GM23338 (cell line): ENCODE data around the gene CNTNAP2.

Experiments used
- EZH2 ChIP-seq: fragments of 200-600 bp; sonication (generic); IDR thresholded peaks from one replicate; pipeline ENCODE4 v1.8.0; 2017; ENCODE audit warnings: antibody characterized with exemption, mild to moderate bottlenecking, low read depth; ENCODE audit not compliant: unreplicated experiment
- EZH2phosphoT487 ChIP-seq: fragments of 200-600 bp; sonication (generic); IDR thresholded peaks from one replicate; pipeline ENCODE4 v1.8.1; 2018; ENCODE audit warnings: antibody characterized with exemption; ENCODE audit not compliant: unreplicated experiment
- POLR2AphosphoS5 ChIP-seq: IDR thresholded peaks from 2 replicates; pipeline ENCODE4 v1.6.1; 2016; ENCODE audit warnings: antibody characterized with exemption, low read depth
- STAT1 ChIP-seq: IDR thresholded peaks from one replicate; pipeline ENCODE4 v1.6.1; 2016; ENCODE audit warnings: antibody characterized with exemption; ENCODE audit not compliant: unreplicated experiment
- ZNF331 ChIP-seq: fragments of 250-450 bp; sonication (Bioruptor Pico); IDR thresholded peaks from 2 replicates; pipeline ENCODE4 v1.5.0; 2020; ENCODE audit warnings: low read depth, mild to moderate bottlenecking, moderate library complexity
- TF ChIP-seq, protein P1 (sequence below), 2 experiments: fragments of 200-600 bp in 1 of 2; sonication (generic) in 1 of 2; conservative IDR thresholded peaks; 2 replicates each; pipeline versions ENCODE4 v1.5.1 to v1.6.1; 2016 to 2017; ENCODE audit warnings: antibody characterized with exemption in 2 of 2, low read depth in 2 of 2, mild to moderate bottlenecking in 2 of 2, moderate library complexity in 1 of 2
- TF ChIP-seq, protein P2 (sequence below): IDR thresholded peaks from one replicate; pipeline ENCODE4 v1.6.1; 2018; ENCODE audit warnings: antibody characterized with exemption; ENCODE audit not compliant: unreplicated experiment
- TF ChIP-seq, protein P3 (sequence below): IDR thresholded peaks from 2 replicates; pipeline ENCODE4 v1.6.1; 2016; ENCODE audit warnings: antibody characterized with exemption

GRCh38 chr7:148230296-148230695 lies 2113.7 kb downstream of the CNTNAP2 start:
- TF ChIP-seq, protein P1, sequence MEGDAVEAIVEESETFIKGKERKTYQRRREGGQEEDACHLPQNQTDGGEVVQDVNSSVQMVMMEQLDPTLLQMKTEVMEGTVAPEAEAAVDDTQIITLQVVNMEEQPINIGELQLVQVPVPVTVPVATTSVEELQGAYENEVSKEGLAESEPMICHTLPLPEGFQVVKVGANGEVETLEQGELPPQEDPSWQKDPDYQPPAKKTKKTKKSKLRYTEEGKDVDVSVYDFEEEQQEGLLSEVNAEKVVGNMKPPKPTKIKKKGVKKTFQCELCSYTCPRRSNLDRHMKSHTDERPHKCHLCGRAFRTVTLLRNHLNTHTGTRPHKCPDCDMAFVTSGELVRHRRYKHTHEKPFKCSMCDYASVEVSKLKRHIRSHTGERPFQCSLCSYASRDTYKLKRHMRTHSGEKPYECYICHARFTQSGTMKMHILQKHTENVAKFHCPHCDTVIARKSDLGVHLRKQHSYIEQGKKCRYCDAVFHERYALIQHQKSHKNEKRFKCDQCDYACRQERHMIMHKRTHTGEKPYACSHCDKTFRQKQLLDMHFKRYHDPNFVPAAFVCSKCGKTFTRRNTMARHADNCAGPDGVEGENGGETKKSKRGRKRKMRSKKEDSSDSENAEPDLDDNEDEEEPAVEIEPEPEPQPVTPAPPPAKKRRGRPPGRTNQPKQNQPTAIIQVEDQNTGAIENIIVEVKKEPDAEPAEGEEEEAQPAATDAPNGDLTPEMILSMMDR (conservative IDR thresholded peaks at IDR 0.05; ENCODE audit: low read depth in 2 of 2): no peak
- TF ChIP-seq ZNF331 (CRISPR knock-in tag): no peak
- TF ChIP-seq EZH2: no peak
- TF ChIP-seq EZH2phosphoT487: no peak
- no peak for TF ChIP-seq POLR2AphosphoS5
- TF ChIP-seq, protein P2, sequence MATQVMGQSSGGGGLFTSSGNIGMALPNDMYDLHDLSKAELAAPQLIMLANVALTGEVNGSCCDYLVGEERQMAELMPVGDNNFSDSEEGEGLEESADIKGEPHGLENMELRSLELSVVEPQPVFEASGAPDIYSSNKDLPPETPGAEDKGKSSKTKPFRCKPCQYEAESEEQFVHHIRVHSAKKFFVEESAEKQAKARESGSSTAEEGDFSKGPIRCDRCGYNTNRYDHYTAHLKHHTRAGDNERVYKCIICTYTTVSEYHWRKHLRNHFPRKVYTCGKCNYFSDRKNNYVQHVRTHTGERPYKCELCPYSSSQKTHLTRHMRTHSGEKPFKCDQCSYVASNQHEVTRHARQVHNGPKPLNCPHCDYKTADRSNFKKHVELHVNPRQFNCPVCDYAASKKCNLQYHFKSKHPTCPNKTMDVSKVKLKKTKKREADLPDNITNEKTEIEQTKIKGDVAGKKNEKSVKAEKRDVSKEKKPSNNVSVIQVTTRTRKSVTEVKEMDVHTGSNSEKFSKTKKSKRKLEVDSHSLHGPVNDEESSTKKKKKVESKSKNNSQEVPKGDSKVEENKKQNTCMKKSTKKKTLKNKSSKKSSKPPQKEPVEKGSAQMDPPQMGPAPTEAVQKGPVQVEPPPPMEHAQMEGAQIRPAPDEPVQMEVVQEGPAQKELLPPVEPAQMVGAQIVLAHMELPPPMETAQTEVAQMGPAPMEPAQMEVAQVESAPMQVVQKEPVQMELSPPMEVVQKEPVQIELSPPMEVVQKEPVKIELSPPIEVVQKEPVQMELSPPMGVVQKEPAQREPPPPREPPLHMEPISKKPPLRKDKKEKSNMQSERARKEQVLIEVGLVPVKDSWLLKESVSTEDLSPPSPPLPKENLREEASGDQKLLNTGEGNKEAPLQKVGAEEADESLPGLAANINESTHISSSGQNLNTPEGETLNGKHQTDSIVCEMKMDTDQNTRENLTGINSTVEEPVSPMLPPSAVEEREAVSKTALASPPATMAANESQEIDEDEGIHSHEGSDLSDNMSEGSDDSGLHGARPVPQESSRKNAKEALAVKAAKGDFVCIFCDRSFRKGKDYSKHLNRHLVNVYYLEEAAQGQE: no peak
- TF ChIP-seq STAT1: no peak
- TF ChIP-seq, protein P3, sequence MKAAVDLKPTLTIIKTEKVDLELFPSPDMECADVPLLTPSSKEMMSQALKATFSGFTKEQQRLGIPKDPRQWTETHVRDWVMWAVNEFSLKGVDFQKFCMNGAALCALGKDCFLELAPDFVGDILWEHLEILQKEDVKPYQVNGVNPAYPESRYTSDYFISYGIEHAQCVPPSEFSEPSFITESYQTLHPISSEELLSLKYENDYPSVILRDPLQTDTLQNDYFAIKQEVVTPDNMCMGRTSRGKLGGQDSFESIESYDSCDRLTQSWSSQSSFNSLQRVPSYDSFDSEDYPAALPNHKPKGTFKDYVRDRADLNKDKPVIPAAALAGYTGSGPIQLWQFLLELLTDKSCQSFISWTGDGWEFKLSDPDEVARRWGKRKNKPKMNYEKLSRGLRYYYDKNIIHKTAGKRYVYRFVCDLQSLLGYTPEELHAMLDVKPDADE: no peak
